Measurements from ENCODE around the gene ATRAID.

Gene ATRAID

DNA sequence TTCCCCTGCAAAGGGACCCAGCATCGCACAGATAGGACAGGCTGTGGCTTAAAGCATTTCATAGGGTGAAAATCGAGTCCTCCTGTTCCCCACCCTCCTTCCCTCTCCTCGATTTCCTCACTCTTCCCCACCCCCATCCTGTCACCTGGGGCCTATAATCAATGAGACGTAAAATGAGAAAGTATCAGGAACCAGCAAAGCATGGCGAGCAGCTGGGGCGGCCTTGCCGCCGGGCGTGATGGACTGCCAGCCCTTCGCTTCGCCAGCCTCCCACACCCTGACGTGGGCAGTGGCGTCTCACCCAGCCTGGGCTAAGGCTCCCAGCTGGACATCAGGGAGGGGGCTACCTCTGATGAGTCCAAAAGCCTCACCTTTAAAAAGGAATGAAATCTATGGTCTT lies 39.9 kb downstream of the ATRAID start:
- DNase-seq (ENCODE audit: low spot score), result no peak
- in situ Hi-C loops (cut with MboI; ENCODE audit: low pct_unique_long_range_greater_than_20kb, low sequenced_read_pairs, unreplicated experiment), result no loop called here

DNA sequence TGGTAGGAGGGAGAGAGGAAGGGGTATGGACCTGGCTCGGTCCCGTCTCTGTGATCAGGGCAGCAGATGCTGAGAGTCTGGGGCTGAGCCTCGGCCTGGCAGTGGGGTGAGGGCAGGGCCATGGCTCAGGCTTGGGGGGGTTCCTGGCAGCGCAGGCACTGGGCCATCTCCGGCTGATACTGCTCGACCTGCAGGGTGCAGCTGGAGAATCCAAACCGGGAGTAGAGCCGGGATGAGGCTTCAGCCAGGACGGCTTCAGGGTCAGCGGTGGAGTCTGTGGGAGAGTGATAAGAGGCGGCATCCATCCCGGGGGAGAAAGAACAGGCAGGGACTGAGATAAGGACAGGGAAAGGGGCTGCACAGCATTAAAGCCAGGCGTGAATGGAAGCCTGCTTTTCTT lies 43.3 kb downstream of the ATRAID start:
- TF ChIP-seq, protein P1, sequence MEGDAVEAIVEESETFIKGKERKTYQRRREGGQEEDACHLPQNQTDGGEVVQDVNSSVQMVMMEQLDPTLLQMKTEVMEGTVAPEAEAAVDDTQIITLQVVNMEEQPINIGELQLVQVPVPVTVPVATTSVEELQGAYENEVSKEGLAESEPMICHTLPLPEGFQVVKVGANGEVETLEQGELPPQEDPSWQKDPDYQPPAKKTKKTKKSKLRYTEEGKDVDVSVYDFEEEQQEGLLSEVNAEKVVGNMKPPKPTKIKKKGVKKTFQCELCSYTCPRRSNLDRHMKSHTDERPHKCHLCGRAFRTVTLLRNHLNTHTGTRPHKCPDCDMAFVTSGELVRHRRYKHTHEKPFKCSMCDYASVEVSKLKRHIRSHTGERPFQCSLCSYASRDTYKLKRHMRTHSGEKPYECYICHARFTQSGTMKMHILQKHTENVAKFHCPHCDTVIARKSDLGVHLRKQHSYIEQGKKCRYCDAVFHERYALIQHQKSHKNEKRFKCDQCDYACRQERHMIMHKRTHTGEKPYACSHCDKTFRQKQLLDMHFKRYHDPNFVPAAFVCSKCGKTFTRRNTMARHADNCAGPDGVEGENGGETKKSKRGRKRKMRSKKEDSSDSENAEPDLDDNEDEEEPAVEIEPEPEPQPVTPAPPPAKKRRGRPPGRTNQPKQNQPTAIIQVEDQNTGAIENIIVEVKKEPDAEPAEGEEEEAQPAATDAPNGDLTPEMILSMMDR (IDR thresholded peaks at IDR 0.05; ENCODE audit: extremely low read depth, insufficient read depth, missing control alignments), result no peak
- in situ Hi-C loops (cut with MboI; ENCODE audit: low pct_unique_long_range_greater_than_20kb, low sequenced_read_pairs, unreplicated experiment), result no loop called here
- no peak for DNase-seq (ENCODE audit: low spot score)

More for the DNA sequence above, 39.9 kb downstream of the ATRAID start:
- TF ChIP-seq, protein P1 (IDR thresholded peaks at IDR 0.05; ENCODE audit: extremely low read depth, insufficient read depth, missing control alignments), result no peak

DNA sequence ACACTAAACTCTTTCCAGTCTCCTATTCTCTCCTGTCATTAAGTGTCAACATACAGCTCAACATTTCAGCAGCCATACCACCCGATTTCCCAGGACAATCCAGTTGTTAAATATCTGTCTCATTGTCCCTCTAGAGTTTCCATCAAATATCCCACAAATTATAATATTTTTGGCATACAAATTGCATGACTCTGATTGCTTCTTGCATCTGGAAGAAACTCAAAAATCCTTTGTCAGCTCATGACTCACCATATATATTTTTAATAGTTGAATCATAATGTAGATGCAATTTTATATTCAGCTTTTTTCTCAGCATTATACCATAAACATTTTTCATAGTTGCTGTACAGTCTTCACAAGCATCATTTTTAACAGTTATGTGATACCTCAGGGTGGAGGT lies 43.8 kb downstream of the ATRAID start:
- no peak for DNase-seq (ENCODE audit: low spot score)
- in situ Hi-C loops (cut with MboI; ENCODE audit: low pct_unique_long_range_greater_than_20kb, low sequenced_read_pairs, unreplicated experiment), result no loop called here
- TF ChIP-seq, protein P1 (IDR thresholded peaks at IDR 0.05; ENCODE audit: extremely low read depth, insufficient read depth, missing control alignments), result no peak

DNA sequence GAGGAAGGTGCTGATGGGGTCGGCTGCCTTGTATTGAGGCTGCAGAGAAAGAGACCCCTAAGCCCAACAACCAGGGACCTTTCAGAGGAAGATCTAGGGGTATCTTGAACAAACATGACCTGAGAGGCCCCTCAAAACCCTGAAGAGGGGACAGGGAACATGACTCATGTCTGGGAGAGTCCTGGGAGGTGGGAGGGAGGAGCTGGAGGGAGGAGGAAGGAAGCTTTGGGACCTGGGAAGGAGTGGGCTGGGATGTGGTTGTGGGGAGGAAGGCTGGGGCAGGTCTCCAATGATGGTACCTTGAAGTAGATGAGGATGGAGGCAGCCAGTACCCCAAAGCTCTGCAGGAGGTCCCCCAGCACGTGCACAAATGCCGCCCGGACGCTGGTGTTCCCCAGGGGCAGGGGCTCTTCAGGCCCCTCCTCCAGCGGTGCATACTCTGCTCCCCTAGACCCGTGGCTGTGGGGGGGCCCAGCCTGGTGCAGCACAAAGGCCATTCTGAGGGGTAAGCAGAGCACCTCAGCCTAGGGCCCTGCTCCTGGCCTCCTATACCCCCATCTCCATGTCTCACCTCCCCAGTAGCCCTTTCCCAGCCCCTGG lies 45.1 kb downstream of the ATRAID start:
- in situ Hi-C loops (cut with MboI; ENCODE audit: low pct_unique_long_range_greater_than_20kb, low sequenced_read_pairs, unreplicated experiment), result no loop called here

DNA sequence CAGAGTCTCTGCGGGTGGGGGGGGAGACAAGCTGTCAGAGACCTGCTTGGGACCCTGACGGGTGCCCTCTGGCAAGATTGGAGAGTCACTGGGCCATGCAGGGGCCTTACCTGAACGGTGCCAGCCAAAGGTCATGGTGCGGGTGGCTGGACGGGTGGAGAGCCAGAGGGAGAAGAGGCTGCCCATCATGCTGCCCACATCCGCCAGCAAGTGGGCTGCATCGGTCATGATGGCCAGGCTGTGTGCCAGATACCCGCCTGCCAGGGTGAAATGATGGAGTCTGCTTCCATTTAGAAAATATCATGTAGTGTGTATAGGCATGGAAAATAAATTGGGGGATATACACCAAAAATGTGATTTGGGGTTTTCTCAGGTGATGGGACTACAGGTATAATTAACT lies 46.2 kb downstream of the ATRAID start:
- in situ Hi-C loops (cut with MboI; ENCODE audit: low pct_unique_long_range_greater_than_20kb, low sequenced_read_pairs, unreplicated experiment), result no loop called here
- TF ChIP-seq, protein P1 (IDR thresholded peaks at IDR 0.05; ENCODE audit: extremely low read depth, insufficient read depth, missing control alignments), result no peak
- no peak for DNase-seq (ENCODE audit: low spot score)

More for the DNA sequence above, 45.1 kb downstream of the ATRAID start:
- no peak for DNase-seq (ENCODE audit: low spot score)
- TF ChIP-seq, protein P1 (IDR thresholded peaks at IDR 0.05; ENCODE audit: extremely low read depth, insufficient read depth, missing control alignments), result no peak

DNA sequence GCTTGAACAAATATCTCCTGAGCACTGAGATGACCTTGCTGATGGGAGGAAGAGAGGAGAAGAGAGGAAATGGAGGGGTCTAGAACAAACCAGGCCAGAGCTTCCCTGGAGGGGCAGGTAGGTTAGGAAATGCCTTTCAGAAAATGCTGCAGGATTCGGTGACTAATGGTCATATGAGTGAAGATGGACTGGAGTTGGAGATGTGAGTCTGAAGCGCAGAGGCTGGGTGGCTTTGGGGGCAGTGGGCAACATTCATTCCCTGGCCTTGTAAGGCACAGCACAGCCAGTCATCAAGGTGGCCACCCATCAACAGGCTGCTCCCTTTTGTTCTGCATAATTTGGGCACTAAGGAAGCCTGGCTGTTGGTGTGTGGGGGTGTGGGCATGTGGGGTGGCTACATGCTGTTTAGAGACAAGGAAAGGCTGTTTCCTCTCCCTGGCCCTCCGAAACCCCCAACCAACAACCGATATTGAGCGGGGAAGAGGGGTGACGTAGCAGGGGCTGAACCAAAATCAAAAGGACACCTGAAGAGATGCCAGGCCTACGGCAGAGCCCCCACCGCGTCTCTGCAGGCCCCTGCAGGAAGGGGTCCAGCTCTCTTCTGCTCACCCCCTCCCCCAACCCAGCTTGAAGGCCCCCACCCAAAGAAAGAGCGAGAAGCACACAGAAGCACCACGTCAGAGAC lies 49.5 kb downstream of the ATRAID start:
- DNase-seq (ENCODE audit: low spot score), result no peak
- TF ChIP-seq, protein P1 (IDR thresholded peaks at IDR 0.05; ENCODE audit: extremely low read depth, insufficient read depth, missing control alignments), result no peak
- in situ Hi-C loops (cut with MboI; ENCODE audit: low pct_unique_long_range_greater_than_20kb, low sequenced_read_pairs, unreplicated experiment), result no loop called here
